Endothelial cell of hepatic sinusoid (primary cell): ENCODE measurements around the gene MIB1.

ENCODE experiments used
- in situ Hi-C: cut with HindIII; loops from 2 replicates; pipeline ENCODE4 v1.10.0; 2017; ENCODE audit warnings: low sequenced_read_pairs

MIB1 gene

GRCh38 chr18:21868770-21869169 lies 128.2 kb downstream of the MIB1 start:
- in situ Hi-C loops, result no loop called here

- in situ Hi-C loops, result no loop called here
These were observed 149.0 kb downstream of the MIB1 start for GRCh38 chr18:21889570-21889969.

GRCh38 chr18:21894619-21895367 lies 154.2 kb downstream of the MIB1 start:
- in situ Hi-C loops, result no loop called here

GRCh38 chr18:21896732-21897336 lies 156.2 kb downstream of the MIB1 start:
- in situ Hi-C loops, result no loop called here

- in situ Hi-C loops, result no loop called here
These were observed 157.2 kb downstream of the MIB1 start for GRCh38 chr18:21897811-21898210.

- in situ Hi-C loops, result no loop called here
These were observed 160.2 kb downstream of the MIB1 start for GRCh38 chr18:21900605-21901352.

- in situ Hi-C loops, result no loop called here
These were observed 160.9 kb downstream of the MIB1 start for GRCh38 chr18:21901423-21901945.

- in situ Hi-C loops, result no loop called here
These were observed 163.1 kb downstream of the MIB1 start for GRCh38 chr18:21903709-21904108.

GRCh38 chr18:21904856-21905255 lies 164.3 kb downstream of the MIB1 start:
- in situ Hi-C loops, result no loop called here

GRCh38 chr18:21907451-21907850 lies 166.9 kb downstream of the MIB1 start:
- in situ Hi-C loops, result no loop called here

- in situ Hi-C loops, result no loop called here
These were observed 168.1 kb downstream of the MIB1 start for GRCh38 chr18:21908711-21909110.

GRCh38 chr18:21910906-21911305 lies 170.3 kb downstream of the MIB1 start:
- in situ Hi-C loops, result no loop called here

- in situ Hi-C loops, result no loop called here
These were observed 171.0 kb downstream of the MIB1 start for GRCh38 chr18:21911551-21911950.

- in situ Hi-C loops, result no loop called here
These were observed 172.0 kb downstream of the MIB1 start for GRCh38 chr18:21912339-21913239.

GRCh38 chr18:21914739-21915319 lies 174.2 kb downstream of the MIB1 start:
- in situ Hi-C loops, result no loop called here

GRCh38 chr18:21915546-21915945 lies 175.0 kb downstream of the MIB1 start:
- in situ Hi-C loops, result no loop called here

- in situ Hi-C loops, result no loop called here
These were observed 176.0 kb downstream of the MIB1 start for GRCh38 chr18:21916594-21916993.

GRCh38 chr18:21918693-21919092 lies 178.1 kb downstream of the MIB1 start:
- in situ Hi-C loops, result no loop called here
